ENCODE results near the gene IL18R1. TPM values are rescaled to one million over a fixed set of nuclear protein-coding genes. Genes with fewer than 3 reads are reported as not detected.

Gene IL18R1
- total RNA-seq, 1 donor from 2014 or later, result 2.2 TPM

DNA sequence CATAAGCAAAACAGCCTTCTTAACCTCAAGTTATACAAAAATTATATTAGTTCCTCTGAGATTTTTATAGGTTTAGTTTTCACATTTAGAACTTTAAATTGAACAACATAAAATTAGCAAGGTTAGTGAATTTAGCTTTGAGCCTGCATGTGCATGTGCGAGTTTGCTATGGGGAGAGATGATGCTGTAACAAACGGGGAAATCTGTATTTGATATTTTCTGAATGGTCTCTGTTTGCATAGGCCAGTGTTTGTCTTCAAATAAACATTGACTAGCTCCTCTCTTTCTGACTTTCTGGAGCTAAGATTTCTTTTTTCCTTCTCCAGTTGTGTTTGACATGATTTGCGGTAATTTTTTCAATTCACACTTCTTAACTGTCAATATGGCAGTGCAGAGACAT, 36.5 kb downstream of the IL18R1 start:
- Mint-ChIP-seq H3K4me3 (no peak overlapping the region), H3K27ac (no peak overlapping the region), H3K9me3 (no peaks in the 10 kb centered on the region), H3K4me1 (no peaks in the 10 kb centered on the region), H3K36me3 (ENCODE audit: low read depth) (no peaks in the 10 kb centered on the region), H3K27me3 (no peaks in the 10 kb centered on the region)
- TF ChIP-seq, protein P1, sequence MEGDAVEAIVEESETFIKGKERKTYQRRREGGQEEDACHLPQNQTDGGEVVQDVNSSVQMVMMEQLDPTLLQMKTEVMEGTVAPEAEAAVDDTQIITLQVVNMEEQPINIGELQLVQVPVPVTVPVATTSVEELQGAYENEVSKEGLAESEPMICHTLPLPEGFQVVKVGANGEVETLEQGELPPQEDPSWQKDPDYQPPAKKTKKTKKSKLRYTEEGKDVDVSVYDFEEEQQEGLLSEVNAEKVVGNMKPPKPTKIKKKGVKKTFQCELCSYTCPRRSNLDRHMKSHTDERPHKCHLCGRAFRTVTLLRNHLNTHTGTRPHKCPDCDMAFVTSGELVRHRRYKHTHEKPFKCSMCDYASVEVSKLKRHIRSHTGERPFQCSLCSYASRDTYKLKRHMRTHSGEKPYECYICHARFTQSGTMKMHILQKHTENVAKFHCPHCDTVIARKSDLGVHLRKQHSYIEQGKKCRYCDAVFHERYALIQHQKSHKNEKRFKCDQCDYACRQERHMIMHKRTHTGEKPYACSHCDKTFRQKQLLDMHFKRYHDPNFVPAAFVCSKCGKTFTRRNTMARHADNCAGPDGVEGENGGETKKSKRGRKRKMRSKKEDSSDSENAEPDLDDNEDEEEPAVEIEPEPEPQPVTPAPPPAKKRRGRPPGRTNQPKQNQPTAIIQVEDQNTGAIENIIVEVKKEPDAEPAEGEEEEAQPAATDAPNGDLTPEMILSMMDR (IDR thresholded peaks at IDR 0.05), result no peak
- DNase-seq (no peak), ATAC-seq (ENCODE audit: low read depth) (no peak)
- CTCF ChIA-PET, result interaction anchor here (0.8 to 1.8 kb wide), 2 partner anchors 36 to 51 kb away, joined by 3 to 4 read pairs; partner anchors contain the start of gene IL18R1
- POLR2A ChIA-PET, result no interaction called here
- intact Hi-C loops (cut with micrococcal nuclease), result no loop called here

DNA sequence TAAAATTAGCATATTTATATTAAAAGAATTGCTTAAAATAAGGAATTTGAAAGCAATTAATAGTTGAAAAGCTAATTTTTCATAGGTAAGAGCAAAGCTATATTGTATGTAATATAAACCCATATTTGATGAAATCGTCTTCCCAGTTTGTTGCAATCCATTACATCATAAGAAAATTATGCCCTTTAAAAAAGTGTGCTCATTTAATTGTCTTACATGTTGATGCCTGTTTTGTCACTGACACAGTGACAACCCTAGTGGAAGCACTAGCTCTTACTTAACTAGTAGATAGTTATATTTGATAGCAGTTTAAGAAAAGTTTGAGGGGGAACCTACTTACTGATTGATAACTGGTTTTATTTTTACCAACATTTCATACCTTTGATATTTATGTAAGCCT, 37.3 kb downstream of the IL18R1 start:
- no peak overlapping the region for H3K27ac Mint-ChIP-seq
- ChIA-PET POLR2A (no interaction called here), CTCF (interaction anchor here (1.8 kb wide), 1 partner anchor 37 kb away, joined by 4 read pairs; the partner anchor contains the start of gene IL18R1)
- no peaks in the 10 kb centered on the region for H3K9me3 Mint-ChIP-seq
- ATAC-seq (ENCODE audit: low read depth) (no peak), DNase-seq (no peak)
- H3K4me1 Mint-ChIP-seq, result no peaks in the 10 kb centered on the region
- TF ChIP-seq, protein P1 (IDR thresholded peaks at IDR 0.05), result no peak
- H3K27me3 Mint-ChIP-seq, result no peaks in the 10 kb centered on the region
- H3K4me3 Mint-ChIP-seq, result no peak overlapping the region
- intact Hi-C loops (cut with micrococcal nuclease), result no loop called here
- no peaks in the 10 kb centered on the region for H3K36me3 Mint-ChIP-seq (ENCODE audit: low read depth)

DNA sequence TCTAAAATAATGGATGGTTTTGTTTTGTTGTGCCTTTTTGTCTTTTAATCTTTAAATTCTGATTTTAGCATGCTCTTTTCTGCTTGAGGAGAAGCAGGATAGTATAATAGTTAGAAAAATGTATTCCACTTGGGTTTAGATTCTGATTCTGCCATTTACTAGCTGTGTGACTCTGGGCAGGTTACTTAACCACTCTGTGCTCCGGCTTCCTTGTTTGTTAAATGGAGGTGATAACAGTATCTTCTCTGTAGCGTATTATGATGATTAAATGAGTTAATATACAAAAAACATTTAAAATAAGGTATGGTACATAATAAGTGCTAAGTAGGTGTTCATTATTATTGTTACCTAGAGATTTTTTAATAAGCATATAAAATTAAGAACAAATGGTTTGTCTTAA, 40.4 kb downstream of the IL18R1 start:
- TF ChIP-seq, protein P1 (IDR thresholded peaks at IDR 0.05), result no peak
- ATAC-seq (ENCODE audit: low read depth), result no peak
- no peak for DNase-seq
- H3K27ac Mint-ChIP-seq, result no peak overlapping the region
- H3K27me3 Mint-ChIP-seq, result no peaks in the 10 kb centered on the region
- no peaks in the 10 kb centered on the region for H3K4me1 Mint-ChIP-seq
- no peaks in the 10 kb centered on the region for H3K9me3 Mint-ChIP-seq
- no peaks in the 10 kb centered on the region for H3K36me3 Mint-ChIP-seq (ENCODE audit: low read depth)
- POLR2A ChIA-PET, result no interaction called here
- CTCF ChIA-PET, result no interaction called here
- no peak overlapping the region for H3K4me3 Mint-ChIP-seq
- intact Hi-C loops (cut with micrococcal nuclease), result no loop called here

DNA sequence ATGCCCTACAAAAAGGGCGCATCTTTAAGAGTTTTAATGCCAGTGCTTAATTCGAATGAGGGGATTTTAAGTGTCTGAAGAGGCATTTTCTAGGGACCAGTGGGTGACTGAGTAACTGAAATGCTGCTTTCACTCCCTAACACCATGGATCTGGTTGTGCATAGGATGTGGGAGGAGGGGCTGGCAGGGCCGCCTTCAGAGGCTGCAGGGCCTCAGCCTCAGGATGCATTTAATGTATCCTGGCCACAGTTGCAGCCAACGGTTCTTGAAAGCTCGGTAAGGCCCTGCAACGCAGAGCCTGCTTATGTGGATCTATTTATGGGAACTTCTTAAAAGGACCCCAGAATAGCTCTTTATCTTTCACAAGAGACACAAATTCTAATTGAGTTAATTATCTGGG, 41.6 kb downstream of the IL18R1 start:
- Mint-ChIP-seq H3K4me3 (no peak overlapping the region), H3K36me3 (ENCODE audit: low read depth) (no peaks in the 10 kb centered on the region), H3K4me1 (no peaks in the 10 kb centered on the region), H3K27me3 (no peaks in the 10 kb centered on the region), H3K27ac (no peak overlapping the region), H3K9me3 (no peaks in the 10 kb centered on the region)
- CTCF ChIA-PET, result no interaction called here
- TF ChIP-seq, protein P1 (IDR thresholded peaks at IDR 0.05), result no peak
- POLR2A ChIA-PET, result no interaction called here
- ATAC-seq (ENCODE audit: low read depth) (no peak), DNase-seq (no peak)
- intact Hi-C loops (cut with micrococcal nuclease), result no loop called here

DNA sequence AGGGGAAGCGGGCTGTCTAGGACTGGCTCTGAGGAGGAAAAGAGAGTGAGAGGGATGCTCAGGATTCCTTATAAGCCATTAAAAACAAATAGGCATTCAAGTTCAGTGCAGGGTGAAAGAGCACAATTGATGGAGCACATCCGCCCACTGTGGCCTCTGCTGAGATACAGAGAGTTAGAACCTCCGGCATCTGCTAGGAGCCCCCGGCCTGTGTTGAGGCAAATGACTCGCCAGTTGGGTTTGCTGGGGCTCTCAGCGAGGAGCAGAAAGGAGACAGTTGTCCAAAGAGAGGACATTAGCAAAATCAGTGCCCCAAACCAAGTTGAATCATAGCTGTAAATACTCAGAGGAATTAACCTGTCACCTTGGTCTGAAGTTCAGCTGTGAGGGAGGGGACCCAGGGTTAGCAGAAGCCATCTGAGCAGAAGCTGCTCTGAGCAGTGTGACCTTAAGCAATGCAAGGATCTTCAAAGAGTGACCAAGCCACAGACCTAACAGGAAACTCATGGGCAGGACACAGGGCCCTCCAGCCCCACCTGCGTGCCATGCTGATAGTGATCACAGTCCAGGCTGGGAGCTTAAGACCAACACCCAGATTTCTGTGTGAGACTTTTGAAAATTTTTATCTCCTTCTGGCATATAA, 44.0 kb downstream of the IL18R1 start:
- Mint-ChIP-seq H3K4me3 (no peak overlapping the region), H3K36me3 (ENCODE audit: low read depth) (no peaks in the 10 kb centered on the region), H3K27me3 (no peaks in the 10 kb centered on the region), H3K4me1 (no peaks in the 10 kb centered on the region), H3K9me3 (no peaks in the 10 kb centered on the region), H3K27ac (no peak overlapping the region)
- ATAC-seq (ENCODE audit: low read depth) (no peak), DNase-seq (no peak)
- TF ChIP-seq, protein P1 (IDR thresholded peaks at IDR 0.05), result no peak
- intact Hi-C loops (cut with micrococcal nuclease), result no loop called here
- POLR2A ChIA-PET, result no interaction called here
- CTCF ChIA-PET, result no interaction called here

All from activated B cell treated with CpG ODN at 0.5 μM for 24 hours (primary cell).